Brain microvascular endothelial cell (primary cell): Measurements from ENCODE around the gene QSER1.
"Not testable (repeated sequence)": the region's sequence is repeated elsewhere in the genome, so short reads cannot be mapped to it uniquely, and the experiment has no call there.

Experiments
- DNase-seq: peaks from one replicate; pipeline ENCODE4 v3.0.0-alpha.2; 2020
- H3K27ac ChIP-seq: fragments of 250-450 bp; sonication (Bioruptor Pico); 2 replicates; pipeline ENCODE4 v1.5.1; 2020; ENCODE audit warnings: mild to moderate bottlenecking, moderate library complexity
- H3K27me3 ChIP-seq: fragments of 250-450 bp; sonication (Bioruptor Pico); replicated peaks from 2 replicates; pipeline ENCODE4 v1.5.1; 2020; ENCODE audit warnings: mild to moderate bottlenecking
- H3K36me3 ChIP-seq: fragments of 250-450 bp; sonication (Bioruptor Pico); replicated peaks from 2 replicates; pipeline ENCODE4 v1.5.1; 2020; ENCODE audit warnings: mild to moderate bottlenecking
- H3K4me3 ChIP-seq: 2 replicates; pipeline ENCODE4 v1.5.1; 2011; ENCODE audit warnings: low read depth, mild to moderate bottlenecking, control low read depth, low read length, moderate library complexity
- in situ Hi-C: cut with HindIII; loops from 2 replicates; pipeline ENCODE4 v1.10.0; 2017; ENCODE audit warnings: low sequenced_read_pairs, low pct_ligation_motif_present
- TF ChIP-seq, protein P1 (sequence below): IDR thresholded peaks from 2 replicates; pipeline ENCODE4 v1.5.1; 2011; ENCODE audit warnings: low read depth, mild to moderate bottlenecking, moderate library complexity, low read length, control low read depth, inconsistent platforms; ENCODE audit errors: missing control alignments

The QSER1 gene

GRCh38 chr11:33021501-33021900 lies 128.9 kb downstream of the QSER1 start:
- TF ChIP-seq, protein P1, sequence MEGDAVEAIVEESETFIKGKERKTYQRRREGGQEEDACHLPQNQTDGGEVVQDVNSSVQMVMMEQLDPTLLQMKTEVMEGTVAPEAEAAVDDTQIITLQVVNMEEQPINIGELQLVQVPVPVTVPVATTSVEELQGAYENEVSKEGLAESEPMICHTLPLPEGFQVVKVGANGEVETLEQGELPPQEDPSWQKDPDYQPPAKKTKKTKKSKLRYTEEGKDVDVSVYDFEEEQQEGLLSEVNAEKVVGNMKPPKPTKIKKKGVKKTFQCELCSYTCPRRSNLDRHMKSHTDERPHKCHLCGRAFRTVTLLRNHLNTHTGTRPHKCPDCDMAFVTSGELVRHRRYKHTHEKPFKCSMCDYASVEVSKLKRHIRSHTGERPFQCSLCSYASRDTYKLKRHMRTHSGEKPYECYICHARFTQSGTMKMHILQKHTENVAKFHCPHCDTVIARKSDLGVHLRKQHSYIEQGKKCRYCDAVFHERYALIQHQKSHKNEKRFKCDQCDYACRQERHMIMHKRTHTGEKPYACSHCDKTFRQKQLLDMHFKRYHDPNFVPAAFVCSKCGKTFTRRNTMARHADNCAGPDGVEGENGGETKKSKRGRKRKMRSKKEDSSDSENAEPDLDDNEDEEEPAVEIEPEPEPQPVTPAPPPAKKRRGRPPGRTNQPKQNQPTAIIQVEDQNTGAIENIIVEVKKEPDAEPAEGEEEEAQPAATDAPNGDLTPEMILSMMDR: no peak
- DNase-seq: no peak
- H3K27me3 ChIP-seq: no peaks in the 10 kb centered on the region
- no peaks in the 10 kb centered on the region for H3K36me3 ChIP-seq
- in situ Hi-C loops: no loop called here
- no peak overlapping the region for H3K27ac ChIP-seq
- no peak overlapping the region for H3K4me3 ChIP-seq

DNA sequence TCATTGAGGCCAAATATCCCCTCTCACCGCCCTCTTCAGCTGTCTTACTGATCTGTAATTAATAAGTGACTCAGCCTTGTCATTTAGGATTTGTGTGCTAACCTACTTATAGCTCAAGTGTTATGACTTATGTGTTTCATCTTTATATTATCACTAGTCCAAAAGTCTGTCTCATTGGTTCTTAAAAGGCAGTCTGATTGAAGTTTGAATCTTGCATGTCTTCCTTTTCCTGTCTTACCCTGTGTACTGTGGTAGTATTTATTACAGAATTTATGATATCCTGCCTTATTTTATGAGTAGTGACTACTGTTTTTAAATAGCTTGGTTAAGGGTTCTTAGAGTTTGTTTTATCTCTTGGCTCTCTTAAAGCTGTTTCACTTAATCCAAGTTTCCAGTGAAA lies 129.3 kb downstream of the QSER1 start:
- no peak overlapping the region for H3K4me3 ChIP-seq

GRCh38 chr11:33025339-33025722 lies 132.7 kb downstream of the QSER1 start:
- in situ Hi-C loops: no loop called here
- TF ChIP-seq, protein P1: no peak
- DNase-seq: no peak
- no peaks in the 10 kb centered on the region for H3K27me3 ChIP-seq
- H3K36me3 ChIP-seq: no peaks in the 10 kb centered on the region
- H3K27ac ChIP-seq: no peak overlapping the region
- H3K4me3 ChIP-seq: no peak overlapping the region

More for the DNA sequence above, 129.3 kb downstream of the QSER1 start:
- in situ Hi-C loops: no loop called here
- Histone ChIP-seq H3K27me3 (no peaks in the 10 kb centered on the region), H3K36me3 (no peaks in the 10 kb centered on the region), H3K27ac (no peak overlapping the region)
- DNase-seq: no peak
- TF ChIP-seq, protein P1: no peak

- no peaks in the 10 kb centered on the region for H3K36me3 ChIP-seq
- H3K27me3 ChIP-seq: no peaks in the 10 kb centered on the region
- in situ Hi-C loops: no loop called here
- H3K27ac ChIP-seq: no peak overlapping the region
- no peak for DNase-seq
- H3K4me3 ChIP-seq: no peak overlapping the region
- TF ChIP-seq, protein P1: no peak
Observed at GRCh38 chr11:33027233-33027632, 134.6 kb downstream of the QSER1 start.

DNA sequence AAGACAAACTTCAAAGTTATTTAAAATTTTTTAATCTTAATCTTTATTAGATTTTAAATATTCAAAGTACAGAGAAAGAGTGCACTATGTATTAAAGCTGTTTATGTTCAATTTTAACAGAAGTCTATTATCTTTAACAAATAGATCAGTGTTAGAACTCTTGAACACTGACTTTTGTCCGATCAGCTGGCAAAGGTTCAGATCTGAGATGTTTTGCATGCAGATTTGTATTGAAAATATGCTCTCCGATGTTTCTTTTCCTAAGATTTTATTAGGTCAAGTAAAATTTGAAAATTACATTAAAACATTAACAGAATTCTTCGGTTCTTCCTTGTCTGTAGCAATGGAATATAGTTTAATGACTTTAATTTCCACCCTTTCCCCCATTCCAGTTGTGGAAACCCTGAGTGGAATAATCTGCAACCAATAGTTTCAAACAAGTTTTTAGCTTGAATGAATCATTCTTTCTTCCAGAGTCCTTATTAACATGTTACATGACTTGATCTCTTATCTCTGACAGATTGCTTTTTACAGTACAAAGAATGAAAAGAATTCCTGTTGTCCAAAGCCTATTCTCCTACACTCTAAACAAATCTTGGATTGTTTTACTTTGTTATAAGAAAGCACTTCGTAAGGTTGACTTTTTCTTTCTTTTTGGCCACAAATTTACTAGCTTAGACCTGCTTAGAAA lies 135.4 kb downstream of the QSER1 start:
- no peak overlapping the region for H3K27ac ChIP-seq
- H3K4me3 ChIP-seq: no peak overlapping the region
- no peak for DNase-seq
- TF ChIP-seq, protein P1: no peak
- H3K27me3 ChIP-seq: no peaks in the 10 kb centered on the region
- in situ Hi-C loops: no loop called here
- H3K36me3 ChIP-seq: no peaks in the 10 kb centered on the region

GRCh38 chr11:33028537-33028914 lies 135.9 kb downstream of the QSER1 start:
- Histone ChIP-seq H3K36me3 (no peaks in the 10 kb centered on the region), H3K27me3 (no peaks in the 10 kb centered on the region), H3K4me3 (no peak overlapping the region), H3K27ac (no peak overlapping the region)
- in situ Hi-C loops: no loop called here
- no peak for DNase-seq
- TF ChIP-seq, protein P1: no peak

- H3K36me3 ChIP-seq, DNase-seq, H3K27me3 ChIP-seq, H3K4me3 ChIP-seq, H3K27ac ChIP-seq, in situ Hi-C loops: not testable (repeated sequence)
Observed at GRCh38 chr11:33029218-33029617, 136.6 kb downstream of the QSER1 start.
